ENCODE data around the gene GRM8.

GRCh38 chr7:127093340-127093739 lies 159.4 kb downstream of the GRM8 start:
- no peak for TF ChIP-seq CTCF (IDR thresholded peaks at IDR 0.05)
- TF ChIP-seq POLR2AphosphoS5 (IDR thresholded peaks at IDR 0.05; ENCODE audit: low read depth, low read length) = no peak
